H9 (cell line): ENCODE measurements around the gene NCOA4. TPM values are rescaled to one million over a fixed set of nuclear protein-coding genes. Genes with fewer than 3 reads are reported as not detected.

Experiments
- DNase-seq: peaks from one replicate; pipeline ENCODE4 v3.0.0-alpha.2; 2017
- H2AFZ ChIP-seq: one replicate; pipeline ENCODE4 v1.6.1; 2013; ENCODE audit warnings: mild to moderate bottlenecking, low read length, control low read depth, moderate library complexity
- H2AK5ac ChIP-seq: 2 replicates; pipeline ENCODE4 v1.6.1; 2013; ENCODE audit warnings: low read length, control low read depth, mixed read lengths; ENCODE audit not compliant: insufficient read length
- H2BK120ac ChIP-seq: one replicate; pipeline ENCODE4 v1.6.1; 2013; ENCODE audit warnings: low read depth, mild to moderate bottlenecking, low read length, control low read depth, inconsistent platforms; ENCODE audit not compliant: poor library complexity, severe bottlenecking
- H2BK12ac ChIP-seq: 2 replicates; pipeline ENCODE4 v1.6.1; 2013; ENCODE audit warnings: low read length, control low read depth, mixed read lengths, low read depth; ENCODE audit not compliant: insufficient read length
- H2BK15ac ChIP-seq: 2 replicates; pipeline ENCODE4 v1.6.1; 2013; ENCODE audit warnings: low read depth, low read length, control low read depth
- H2BK20ac ChIP-seq: one replicate; pipeline ENCODE4 v1.6.1; 2013; ENCODE audit warnings: low read depth, mild to moderate bottlenecking, low read length, control low read depth, inconsistent platforms; ENCODE audit not compliant: poor library complexity, severe bottlenecking
- H2BK5ac ChIP-seq: 2 replicates; pipeline ENCODE4 v1.6.1; 2013; ENCODE audit warnings: low read length, control low read depth, mixed read lengths; ENCODE audit not compliant: insufficient read length
- H3K14ac ChIP-seq: 2 replicates; pipeline ENCODE4 v1.6.1; 2013; ENCODE audit warnings: low read length, control low read depth; ENCODE audit not compliant: insufficient read depth
- H3K18ac ChIP-seq: 2 replicates; pipeline ENCODE4 v1.6.1; 2013; ENCODE audit warnings: low read depth, mild to moderate bottlenecking, mixed read lengths, low read length, control low read depth; ENCODE audit not compliant: insufficient read length
- H3K23ac ChIP-seq: 2 replicates; pipeline ENCODE4 v1.6.1; 2013; ENCODE audit warnings: low read length, control low read depth, mixed read lengths, low read depth; ENCODE audit not compliant: insufficient read length
- H3K23me2 ChIP-seq: 2 replicates; pipeline ENCODE4 v1.6.1; 2013; ENCODE audit warnings: low read depth, mild to moderate bottlenecking, mixed read lengths, low read length, control low read depth; ENCODE audit not compliant: insufficient read length, poor library complexity, severe bottlenecking
- H3K27ac ChIP-seq: 2 replicates; pipeline ENCODE4 v1.5.1; 2013; ENCODE audit warnings: low read length, control low read depth, mixed read lengths, low read depth; ENCODE audit not compliant: insufficient read length
- H3K27me3 ChIP-seq: 2 replicates; pipeline ENCODE4 v1.6.1; 2013; ENCODE audit warnings: low read length, control low read depth, inconsistent platforms; ENCODE audit not compliant: insufficient read depth
- H3K4ac ChIP-seq: 2 replicates; pipeline ENCODE4 v1.6.1; 2013; ENCODE audit warnings: low read depth, mild to moderate bottlenecking, control low read depth, inconsistent platforms, low read length, moderate library complexity
- H3K4me1 ChIP-seq: 2 replicates; pipeline ENCODE4 v1.6.1; 2013; ENCODE audit warnings: low read length, control low read depth, inconsistent platforms; ENCODE audit not compliant: insufficient read depth
- H3K4me2 ChIP-seq: 2 replicates; pipeline ENCODE4 v1.6.1; 2013; ENCODE audit warnings: low read length, control low read depth, mixed read lengths; ENCODE audit not compliant: insufficient read length, insufficient read depth
- H3K56ac ChIP-seq: 2 replicates; pipeline ENCODE4 v1.6.1; 2013; ENCODE audit warnings: low read depth, mild to moderate bottlenecking, mixed read lengths, low read length, control low read depth; ENCODE audit not compliant: insufficient read length
- H3K79me1 ChIP-seq: 2 replicates; pipeline ENCODE4 v1.6.1; 2013; ENCODE audit warnings: low read depth, mild to moderate bottlenecking, moderate library complexity, low read length, control low read depth, inconsistent platforms; ENCODE audit not compliant: insufficient read depth, poor library complexity, severe bottlenecking
- H3K79me2 ChIP-seq: 2 replicates; pipeline ENCODE4 v1.6.1; 2013; ENCODE audit warnings: low read length, control low read depth, inconsistent platforms; ENCODE audit not compliant: insufficient read depth
- H3K9ac ChIP-seq: 2 replicates; pipeline ENCODE4 v1.6.1; 2013; ENCODE audit warnings: low read length, control low read depth, mixed read lengths; ENCODE audit not compliant: insufficient read length; ENCODE audit errors: extremely low read depth
- H3K9me3 ChIP-seq: one replicate; pipeline ENCODE4 v1.6.1; 2013; ENCODE audit warnings: low read depth, low read length, inconsistent platforms; ENCODE audit not compliant: control insufficient read depth
- H3T11ph ChIP-seq: one replicate; pipeline ENCODE4 v1.6.1; 2013; ENCODE audit warnings: mild to moderate bottlenecking, low read length, control low read depth, inconsistent platforms
- H4K20me1 ChIP-seq: one replicate; pipeline ENCODE4 v1.6.1; 2013; ENCODE audit not compliant: control insufficient read depth, insufficient read length, insufficient read depth
- H4K5ac ChIP-seq: 2 replicates; pipeline ENCODE4 v1.6.1; 2013; ENCODE audit warnings: low read depth, mild to moderate bottlenecking, mixed read lengths, low read length, control low read depth; ENCODE audit not compliant: insufficient read length
- H4K8ac ChIP-seq: replicated peaks from 2 replicates; pipeline ENCODE4 v1.6.1; 2013; ENCODE audit warnings: low read length, control low read depth, mixed read lengths, low read depth; ENCODE audit not compliant: insufficient read length
- H4K91ac ChIP-seq: 2 replicates; pipeline ENCODE4 v1.6.1; 2013; ENCODE audit warnings: low read depth, mild to moderate bottlenecking, moderate library complexity, mixed read lengths, low read length, control low read depth; ENCODE audit not compliant: insufficient read length
- H3K27ac Mint-ChIP-seq, 3 experiments: 2 replicates in 2 of 3; 3 replicates in 1 of 3; pipeline ENCODE4 v1.8.0; 2020 to 2021; ENCODE audit warnings: mixed read lengths in 3 of 3, mild to moderate bottlenecking in 1 of 3, moderate library complexity in 1 of 3
- H3K27me3 Mint-ChIP-seq: 2 replicates; pipeline ENCODE4 v1.8.0; 2021; ENCODE audit warnings: low read depth, mild to moderate bottlenecking, moderate library complexity, mixed read lengths
- H3K36me3 Mint-ChIP-seq, 3 experiments: 2 replicates in 2 of 3; 3 replicates in 1 of 3; pipeline ENCODE4 v1.8.0; 2020 to 2021; ENCODE audit warnings: low read depth in 3 of 3, mixed read lengths in 3 of 3; ENCODE audit not compliant: insufficient read depth in 1 of 3
- H3K4me1 Mint-ChIP-seq, 2 experiments: 2 replicates each; pipeline ENCODE4 v1.8.0; 2020; ENCODE audit warnings: mixed read lengths in 2 of 2
- H3K4me3 Mint-ChIP-seq, 2 experiments: 2 replicates in 1 of 2; 3 replicates in 1 of 2; pipeline ENCODE4 v1.8.0; 2020 to 2021; ENCODE audit warnings: mild to moderate bottlenecking in 2 of 2, mixed read lengths in 2 of 2, moderate library complexity in 1 of 2
- H3K9me3 Mint-ChIP-seq, 2 experiments: 2 replicates in 1 of 2; 3 replicates in 1 of 2; pipeline ENCODE4 v1.8.0; 2020; ENCODE audit warnings: mild to moderate bottlenecking in 2 of 2, mixed read lengths in 2 of 2, moderate library complexity in 1 of 2
- CTCF ChIP-seq: fragments of 200-600 bp; sonication (generic); conservative IDR thresholded peaks from 3 replicates; pipeline ENCODE4 v1.8.0; 2021; ENCODE audit warnings: antibody characterized with exemption, mild to moderate bottlenecking
- total RNA-seq: library from RNA; stranded (reverse); gene quantifications from 2 replicates; pipeline ENCODE4 v1.2.1, GENCODE V29; 2021

Gene NCOA4
- total RNA-seq, 1 experiment from 2014 or later: 83.3 TPM

- no peak overlapping the region for H3K4me2 ChIP-seq
Measured at GRCh38 chr10:46026106-46026505, 4.3 kb downstream of the NCOA4 start.

More at GRCh38 chr10:46026106-46026505, 4.3 kb downstream of the NCOA4 start:
- no peak overlapping the region for H4K8ac ChIP-seq
- H3K27ac ChIP-seq: no peak overlapping the region
- H4K20me1 ChIP-seq: no peaks in the 10 kb centered on the region
- no peak for DNase-seq
- no peak overlapping the region for H4K91ac ChIP-seq
- H3K56ac ChIP-seq: no peak overlapping the region
- no peaks in the 10 kb centered on the region for H3K27me3 ChIP-seq
- peaks cover 3% of the 10 kb centered on the region; the same call in 1 of the 2 replicates for H3K79me2 ChIP-seq
- H3K4me1 ChIP-seq: no peaks in the 10 kb centered on the region
- no peaks in the 10 kb centered on the region for H3K79me1 ChIP-seq
- H3K23me2 ChIP-seq: peaks cover 3% of the 10 kb centered on the region
- H3K9ac ChIP-seq: no peak overlapping the region
- no peaks in the 10 kb centered on the region for H3K36me3 Mint-ChIP-seq
- no peak overlapping the region for H3T11ph ChIP-seq
- no peak overlapping the region for H2BK12ac ChIP-seq
- H2BK20ac ChIP-seq: no peak overlapping the region
- no peak overlapping the region for H3K23ac ChIP-seq
- no peak overlapping the region for H3K4ac ChIP-seq
- no peak overlapping the region for H2AFZ ChIP-seq
- H3K9me3 Mint-ChIP-seq: no peaks in the 10 kb centered on the region
- no peak overlapping the region for H4K5ac ChIP-seq
- no peak overlapping the region for H2BK120ac ChIP-seq
- H3K27ac Mint-ChIP-seq: no peak overlapping the region
- H2AK5ac ChIP-seq: no peak overlapping the region
- H3K27me3 Mint-ChIP-seq: no peaks in the 10 kb centered on the region
- no peaks in the 10 kb centered on the region for H3K9me3 ChIP-seq
- no peak overlapping the region for H2BK15ac ChIP-seq
- no peak overlapping the region for H3K14ac ChIP-seq
- no peak overlapping the region for H2BK5ac ChIP-seq
- H3K4me1 Mint-ChIP-seq: peaks cover 29 to 32% of the 10 kb centered on the region in 2 experiments
- no peak overlapping the region for H3K4me3 Mint-ChIP-seq
- H3K18ac ChIP-seq: no peak overlapping the region
- TF ChIP-seq CTCF: no peak
